Kidney (tissue), 14 donors: ENCODE data around the gene CDK9. TPM values are rescaled to one million over a fixed set of nuclear protein-coding genes. Genes with fewer than 3 reads are reported as not detected.

Experiments used
- DNase-seq, 5 donors: peaks; one replicate each; pipeline ENCODE4 v3.0.0-alpha.2; 2013 to 2020
- FAIRE-seq: peaks from 2 replicates; lab custom pipeline; 2012; peaks lifted over from hg19 to GRCh38; lab: Jason Lieb, UNC
- H3K27ac ChIP-seq, 2 donors: one replicate each; pipeline ENCODE4 v1.7.0; 2013; ENCODE audit warnings: low read depth in 2 of 2, low read length in 2 of 2, inconsistent platforms in 1 of 2
- H3K27me3 ChIP-seq: one replicate; pipeline ENCODE4 v1.7.1; 2013; ENCODE audit warnings: low read length, inconsistent platforms; ENCODE audit not compliant: control insufficient read depth, insufficient read depth
- H3K36me3 ChIP-seq, 3 donors: one replicate each; pipeline versions ENCODE4 v1.7.0 to v1.7.1; 2013; ENCODE audit warnings: low read length in 3 of 3, control low read depth in 1 of 3, inconsistent platforms in 1 of 3; ENCODE audit not compliant: insufficient read depth in 3 of 3, control insufficient read depth in 2 of 3
- H3K4me1 ChIP-seq, 3 donors: one replicate each; pipeline versions ENCODE4 v1.7.0 to v1.7.1; 2013; ENCODE audit warnings: low read length in 3 of 3, inconsistent platforms in 1 of 3, low read depth in 1 of 3; ENCODE audit not compliant: control insufficient read depth in 2 of 3, insufficient read depth in 2 of 3
- H3K4me3 ChIP-seq, 3 donors: one replicate each; pipeline versions ENCODE4 v1.7.0 to v1.8.1; 2013; ENCODE audit warnings: low read length in 3 of 3, control low read depth in 1 of 3, inconsistent platforms in 1 of 3
- H3K9ac ChIP-seq, 3 donors: one replicate each; pipeline versions ENCODE4 v1.7.0 to v1.7.1; 2013; ENCODE audit warnings: low read length in 3 of 3, control low read depth in 1 of 3, inconsistent platforms in 1 of 3
- H3K9me3 ChIP-seq, 3 donors: one replicate each; pipeline versions ENCODE4 v1.7.0 to v1.7.1; 2013; ENCODE audit warnings: low read length in 3 of 3, control low read depth in 1 of 3, inconsistent platforms in 1 of 3; ENCODE audit not compliant: control insufficient read depth in 2 of 3, insufficient read depth in 1 of 3
- intact Hi-C: fragments of 100-400 bp; cut with DNase I; formaldehyde crosslinking; loops from one replicate; pipeline ENCODE4 v1.11.1; 2022
- polyA plus RNA-seq: library from polyadenylated mRNA; stranded (reverse); fragments of 350-450 nt; fragmentation: Illumina TruSeq; extraction: RNeasy Lipid Tissue Mini Kit (QIAGEN cat#74804); gene quantifications from one replicate; pipeline ENCODE4 v1.2.3, GENCODE V29; 2014; ENCODE audit warnings: low read depth, low replicate concordance; ENCODE audit not compliant: insufficient read depth
- total RNA-seq: library from RNA; stranded (reverse); fragmentation: NEBNext Ultra II Directional; extraction: Animal tissue kit (Norgen Biotek cat#: 25700); gene quantifications from one replicate; pipeline ENCODE4 v1.2.1, GENCODE V29; 2021
- TF ChIP-seq, protein P1 (sequence below): IDR thresholded peaks from 3 replicates; pipeline ENCODE4 v1.5.1; 2012; ENCODE audit warnings: mild to moderate bottlenecking, moderate library complexity, borderline replicate concordance; ENCODE audit not compliant: insufficient read depth; ENCODE audit errors: extremely low read depth
- donor health status: control.
- donor health status: control.
- donor health status: control.
- donor health status: control.
- donor health status: control.
- donor health status: DM: yes; HTN: yes; CAD: no.
- donor health status: Normal renal cell carcinoma (clear cell type).

CDK9 gene
- total and polyA plus RNA-seq, 2 donors from 2014 or later: 45.2 to 93.5 TPM

- no peaks in the 10 kb centered on the region for H3K27me3 ChIP-seq
- no peak overlapping the region for H3K27ac ChIP-seq
- H3K36me3 ChIP-seq: peaks cover 8 to 40% (median 31%) of the 10 kb centered on the region in 3 donors
- TF ChIP-seq, protein P1, sequence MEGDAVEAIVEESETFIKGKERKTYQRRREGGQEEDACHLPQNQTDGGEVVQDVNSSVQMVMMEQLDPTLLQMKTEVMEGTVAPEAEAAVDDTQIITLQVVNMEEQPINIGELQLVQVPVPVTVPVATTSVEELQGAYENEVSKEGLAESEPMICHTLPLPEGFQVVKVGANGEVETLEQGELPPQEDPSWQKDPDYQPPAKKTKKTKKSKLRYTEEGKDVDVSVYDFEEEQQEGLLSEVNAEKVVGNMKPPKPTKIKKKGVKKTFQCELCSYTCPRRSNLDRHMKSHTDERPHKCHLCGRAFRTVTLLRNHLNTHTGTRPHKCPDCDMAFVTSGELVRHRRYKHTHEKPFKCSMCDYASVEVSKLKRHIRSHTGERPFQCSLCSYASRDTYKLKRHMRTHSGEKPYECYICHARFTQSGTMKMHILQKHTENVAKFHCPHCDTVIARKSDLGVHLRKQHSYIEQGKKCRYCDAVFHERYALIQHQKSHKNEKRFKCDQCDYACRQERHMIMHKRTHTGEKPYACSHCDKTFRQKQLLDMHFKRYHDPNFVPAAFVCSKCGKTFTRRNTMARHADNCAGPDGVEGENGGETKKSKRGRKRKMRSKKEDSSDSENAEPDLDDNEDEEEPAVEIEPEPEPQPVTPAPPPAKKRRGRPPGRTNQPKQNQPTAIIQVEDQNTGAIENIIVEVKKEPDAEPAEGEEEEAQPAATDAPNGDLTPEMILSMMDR: no peak
- DNase-seq (no peak), FAIRE-seq (no peak)
- peaks cover 0 to 10% (median 4%) of the 10 kb centered on the region in 3 donors for H3K4me1 ChIP-seq
- no peak overlapping the region for H3K4me3 ChIP-seq
- H3K9ac ChIP-seq: no peak overlapping the region
- intact Hi-C loops: no loop called here
- H3K9me3 ChIP-seq: no peaks in the 10 kb centered on the region
Measured at GRCh38 chr9:127788337-127789011, 2.6 kb downstream of the CDK9 start.

DNA sequence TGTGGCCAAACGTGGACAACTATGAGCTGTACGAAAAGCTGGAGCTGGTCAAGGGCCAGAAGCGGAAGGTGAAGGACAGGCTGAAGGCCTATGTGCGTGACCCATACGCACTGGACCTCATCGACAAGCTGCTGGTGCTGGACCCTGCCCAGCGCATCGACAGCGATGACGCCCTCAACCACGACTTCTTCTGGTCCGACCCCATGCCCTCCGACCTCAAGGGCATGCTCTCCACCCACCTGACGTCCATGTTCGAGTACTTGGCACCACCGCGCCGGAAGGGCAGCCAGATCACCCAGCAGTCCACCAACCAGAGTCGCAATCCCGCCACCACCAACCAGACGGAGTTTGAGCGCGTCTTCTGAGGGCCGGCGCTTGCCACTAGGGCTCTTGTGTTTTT, 3.3 kb downstream of the CDK9 start:
- FAIRE-seq (no peak), DNase-seq (no peak)
- no peaks in the 10 kb centered on the region for H3K9me3 ChIP-seq
- no peak overlapping the region for H3K9ac ChIP-seq
- H3K27ac ChIP-seq: no peak overlapping the region
- H3K4me3 ChIP-seq: no peak overlapping the region
- peaks cover 8 to 40% (median 31%) of the 10 kb centered on the region in 3 donors for H3K36me3 ChIP-seq
- no peaks in the 10 kb centered on the region for H3K27me3 ChIP-seq
- intact Hi-C loops: no loop called here
- TF ChIP-seq, protein P1: no peak
- H3K4me1 ChIP-seq: peaks cover 0 to 9% (median 4%) of the 10 kb centered on the region in 3 donors

- Histone ChIP-seq H3K4me3 (no peak overlapping the region), H3K4me1 (peaks cover 0 to 9% (median 4%) of the 10 kb centered on the region in 3 donors), H3K27me3 (no peaks in the 10 kb centered on the region), H3K9me3 (no peaks in the 10 kb centered on the region), H3K9ac (no peak overlapping the region), H3K27ac (peak overlapping the region in 1 of 2 donors; percentile 37), H3K36me3 (peaks cover 8 to 40% (median 31%) of the 10 kb centered on the region in 3 donors)
- DNase-seq: no peak
- no peak for FAIRE-seq
- intact Hi-C loops: no loop called here
- TF ChIP-seq, protein P1: no peak
Measured at GRCh38 chr9:127790094-127790855, 4.4 kb downstream of the CDK9 start.
